Smooth muscle cell (in vitro differentiated cells): ENCODE data around the gene EPHA6. TPM values are rescaled to one million over a fixed set of nuclear protein-coding genes. Genes with fewer than 3 reads are reported as not detected.

Source experiments
- DNase-seq: peaks from one replicate; lab custom pipeline; 2025; ENCODE audit not compliant: unreplicated experiment; lab: John Stamatoyannopoulos, UW
- H2AFZ ChIP-seq: fragments of 200-600 bp; sonication (generic); 2 replicates; pipeline ENCODE4 v1.6.0; 2016; ENCODE audit warnings: antibody characterized with exemption, low read depth, mild to moderate bottlenecking
- H3F3A ChIP-seq: fragments of 200-600 bp; sonication (generic); 2 replicates; pipeline ENCODE4 v1.6.0; 2017; ENCODE audit warnings: antibody characterized with exemption, low read depth
- H3K27ac ChIP-seq: fragments of 200-600 bp; sonication (generic); 2 replicates; pipeline ENCODE4 v1.5.1; 2016; ENCODE audit warnings: low read depth, mild to moderate bottlenecking
- H3K27me3 ChIP-seq: fragments of 200-600 bp; sonication (generic); 2 replicates; pipeline ENCODE4 v1.6.1; 2016; ENCODE audit warnings: low read depth, mild to moderate bottlenecking
- H3K36me3 ChIP-seq: fragments of 200-600 bp; sonication (generic); 2 replicates; pipeline ENCODE4 v1.5.1; 2016; ENCODE audit warnings: low read depth
- H3K4me1 ChIP-seq: fragments of 200-600 bp; sonication (generic); 2 replicates; pipeline ENCODE4 v1.5.1; 2016; ENCODE audit warnings: low read depth
- H3K4me2 ChIP-seq: fragments of 200-600 bp; sonication (generic); 2 replicates; pipeline ENCODE4 v1.6.0; 2016; ENCODE audit warnings: mild to moderate bottlenecking
- H3K4me3 ChIP-seq: fragments of 200-600 bp; sonication (generic); 2 replicates; pipeline ENCODE4 v1.5.1; 2016; ENCODE audit warnings: mild to moderate bottlenecking
- H3K79me2 ChIP-seq: fragments of 200-600 bp; sonication (generic); 2 replicates; pipeline ENCODE4 v1.6.0; 2016; ENCODE audit warnings: low read depth, mild to moderate bottlenecking
- H3K9ac ChIP-seq: fragments of 200-600 bp; sonication (generic); 2 replicates; pipeline ENCODE4 v1.6.0; 2016; ENCODE audit warnings: low read depth
- H3K9me3 ChIP-seq: fragments of 200-600 bp; sonication (generic); replicated peaks from 2 replicates; pipeline ENCODE4 v1.5.1; 2016; ENCODE audit warnings: low read depth
- H4K20me1 ChIP-seq: fragments of 200-600 bp; sonication (generic); 2 replicates; pipeline ENCODE4 v1.6.0; 2016; ENCODE audit warnings: low read depth
- CTCF ChIP-seq: fragments of 200-600 bp; sonication (generic); IDR thresholded peaks from 2 replicates; pipeline ENCODE4 v1.5.1; 2017; ENCODE audit warnings: borderline replicate concordance, mild to moderate bottlenecking, antibody characterized with exemption; ENCODE audit not compliant: insufficient read depth, poor library complexity, severe bottlenecking
- WGBS: methylation state at CpG from one replicate; pipeline ENCODE4 v1.1.7; 2016; ENCODE audit warnings: low lambda C conversion rate; 5-methylcytosine and 5-hydroxymethylcytosine counted together
- polyA plus RNA-seq: library from polyadenylated mRNA; unstranded; fragments of >200 nt; fragmentation: Nextera tagmentation; extraction: Ambion mirVana; gene quantifications from 2 replicates; pipeline ENCODE4 v1.2.1, GENCODE V29; 2016
- total RNA-seq: library from RNA; depleted of rRNA; stranded (reverse); fragments of >200 nt; gene quantifications from 2 replicates; pipeline ENCODE4 v1.2.3, GENCODE V29; 2014

EPHA6 gene
- total and polyA plus RNA-seq, 2 experiments from 2014 or later = 0.36 to 0.51 TPM

GRCh38 chr3:97161169-97161568 is 346.8 kb downstream of the EPHA6 start:
- no peak for TF ChIP-seq CTCF
- WGBS = 81% methylated on average over 2 of the region's 2 CpGs
- H3K4me2 ChIP-seq = no peak overlapping the region
- no peak overlapping the region for H3K9ac ChIP-seq
- H3K27me3 ChIP-seq = no peaks in the 10 kb centered on the region
- no peak overlapping the region for H3K27ac ChIP-seq
- no peaks in the 10 kb centered on the region for H3F3A ChIP-seq
- no peaks in the 10 kb centered on the region for H4K20me1 ChIP-seq
- H3K36me3 ChIP-seq = no peaks in the 10 kb centered on the region
- no peaks in the 10 kb centered on the region for H3K4me1 ChIP-seq
- no peak overlapping the region for H2AFZ ChIP-seq
- no peak for DNase-seq
- H3K4me3 ChIP-seq = no peak overlapping the region
- H3K9me3 ChIP-seq = no peaks in the 10 kb centered on the region
- no peaks in the 10 kb centered on the region for H3K79me2 ChIP-seq

- Histone ChIP-seq H3K4me1 (no peaks in the 10 kb centered on the region), H3K36me3 (no peaks in the 10 kb centered on the region), H2AFZ (no peak overlapping the region), H3K79me2 (no peaks in the 10 kb centered on the region), H4K20me1 (no peaks in the 10 kb centered on the region), H3K9me3 (peaks cover 15% of the 10 kb centered on the region), H3K27ac (no peak overlapping the region), H3K9ac (no peak overlapping the region), H3K4me2 (no peak overlapping the region), H3F3A (no peaks in the 10 kb centered on the region), H3K27me3 (no peaks in the 10 kb centered on the region), H3K4me3 (no peak overlapping the region)
- TF ChIP-seq CTCF = no peak
- no peak for DNase-seq
These were observed 362.8 kb downstream of the EPHA6 start for GRCh38 chr3:97177242-97177641.

GRCh38 chr3:97181704-97182103 is 367.3 kb downstream of the EPHA6 start:
- Histone ChIP-seq H3K36me3 (no peaks in the 10 kb centered on the region), H3K4me2 (no peak overlapping the region), H2AFZ (no peak overlapping the region), H3K4me1 (no peaks in the 10 kb centered on the region), H3K27ac (no peak overlapping the region), H3K79me2 (no peaks in the 10 kb centered on the region), H3K9me3 (peaks cover 11% of the 10 kb centered on the region), H4K20me1 (no peaks in the 10 kb centered on the region), H3K4me3 (no peak overlapping the region), H3K9ac (no peak overlapping the region), H3K27me3 (no peaks in the 10 kb centered on the region), H3F3A (no peaks in the 10 kb centered on the region)
- WGBS = 83% methylated on average over 3 of the region's 3 CpGs
- no peak for DNase-seq
- TF ChIP-seq CTCF = no peak

- H2AFZ ChIP-seq = no peak overlapping the region
- no peak overlapping the region for H3K9ac ChIP-seq
- H3K4me3 ChIP-seq = no peak overlapping the region
- no peak overlapping the region for H3K27ac ChIP-seq
- no peak overlapping the region for H3K4me2 ChIP-seq
- H4K20me1 ChIP-seq = no peaks in the 10 kb centered on the region
- H3K27me3 ChIP-seq = no peaks in the 10 kb centered on the region
- H3K4me1 ChIP-seq = no peaks in the 10 kb centered on the region
- no peaks in the 10 kb centered on the region for H3K79me2 ChIP-seq
- TF ChIP-seq CTCF = no peak
- H3K9me3 ChIP-seq = no peaks in the 10 kb centered on the region
- no peak for DNase-seq
- no peaks in the 10 kb centered on the region for H3F3A ChIP-seq
- no peaks in the 10 kb centered on the region for H3K36me3 ChIP-seq
These were observed 373.4 kb downstream of the EPHA6 start for GRCh38 chr3:97187771-97188170.
